Transverse colon (tissue), 4 donors: ENCODE measurements around the gene CCSER2.

Source experiments
- EP300 ChIP-seq: sonication (generic); formaldehyde crosslinking; IDR thresholded peaks from one replicate; pipeline ENCODE4 v1.6.1; 2017; ENCODE audit warnings: antibody characterized with exemption, low read depth
- POLR2A ChIP-seq: fragments of 450-650 bp; IDR thresholded peaks from one replicate; pipeline ENCODE4 v1.6.1; 2016; ENCODE audit warnings: antibody characterized with exemption, mild to moderate bottlenecking, moderate library complexity
- POLR2AphosphoS5 ChIP-seq, 3 donors: sonication (generic); formaldehyde crosslinking; IDR thresholded peaks; one replicate each; pipeline ENCODE4 v1.6.1; 2016; ENCODE audit warnings: antibody characterized with exemption in 3 of 3
- TF ChIP-seq, protein P1 (sequence below), 5 experiments: fragments of 200-600 bp in 3 of 5; fragments of 450-650 bp in 2 of 5; sonication (generic) in 3 of 5; IDR thresholded peaks; 1 replicate in 2 of 5; 2 replicates in 3 of 5; pipeline ENCODE4 v1.5.1; 2016 to 2017; ENCODE audit warnings: antibody characterized with exemption in 5 of 5, inconsistent platforms in 3 of 5, mild to moderate bottlenecking in 2 of 5, moderate library complexity in 1 of 5

DNA sequence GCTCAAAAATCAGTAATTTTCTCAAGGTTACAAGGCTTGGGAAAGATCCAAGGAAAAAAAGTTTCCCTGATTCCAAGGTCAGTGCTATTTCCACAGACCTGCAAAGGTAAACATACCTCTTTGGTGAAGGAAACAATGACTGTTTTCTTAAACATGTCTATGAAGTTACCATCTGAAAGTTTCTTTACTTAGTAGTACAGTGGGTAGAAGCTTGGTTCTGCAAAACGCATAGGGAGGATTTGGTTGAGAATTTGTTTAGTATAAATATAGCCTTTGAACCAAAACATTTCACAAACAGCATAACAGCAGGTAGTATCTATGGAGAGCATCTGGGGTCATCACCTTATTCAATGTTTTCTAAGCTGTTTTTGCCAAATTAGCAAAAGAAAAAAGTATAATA, 169.6 kb downstream of the CCSER2 start:
- TF ChIP-seq POLR2A (no peak), EP300 (no peak), POLR2AphosphoS5 (IDR thresholded peaks at IDR 0.05) (no peak)
- TF ChIP-seq, protein P1, sequence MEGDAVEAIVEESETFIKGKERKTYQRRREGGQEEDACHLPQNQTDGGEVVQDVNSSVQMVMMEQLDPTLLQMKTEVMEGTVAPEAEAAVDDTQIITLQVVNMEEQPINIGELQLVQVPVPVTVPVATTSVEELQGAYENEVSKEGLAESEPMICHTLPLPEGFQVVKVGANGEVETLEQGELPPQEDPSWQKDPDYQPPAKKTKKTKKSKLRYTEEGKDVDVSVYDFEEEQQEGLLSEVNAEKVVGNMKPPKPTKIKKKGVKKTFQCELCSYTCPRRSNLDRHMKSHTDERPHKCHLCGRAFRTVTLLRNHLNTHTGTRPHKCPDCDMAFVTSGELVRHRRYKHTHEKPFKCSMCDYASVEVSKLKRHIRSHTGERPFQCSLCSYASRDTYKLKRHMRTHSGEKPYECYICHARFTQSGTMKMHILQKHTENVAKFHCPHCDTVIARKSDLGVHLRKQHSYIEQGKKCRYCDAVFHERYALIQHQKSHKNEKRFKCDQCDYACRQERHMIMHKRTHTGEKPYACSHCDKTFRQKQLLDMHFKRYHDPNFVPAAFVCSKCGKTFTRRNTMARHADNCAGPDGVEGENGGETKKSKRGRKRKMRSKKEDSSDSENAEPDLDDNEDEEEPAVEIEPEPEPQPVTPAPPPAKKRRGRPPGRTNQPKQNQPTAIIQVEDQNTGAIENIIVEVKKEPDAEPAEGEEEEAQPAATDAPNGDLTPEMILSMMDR (IDR thresholded peaks at IDR 0.05), result no peak
